Mesothelial cell of epicardium (in vitro differentiated cells): Measurements from ENCODE around the gene GRIP2. TPM values are rescaled to one million over a fixed set of nuclear protein-coding genes. Genes with fewer than 3 reads are reported as not detected.
A peak's percentile ranks its signal among the peaks of the same experiment; 100 is the strongest.

Source experiments
- DNase-seq, 2 experiments: peaks; one replicate each; pipeline ENCODE4 v3.0.0; 2021; ENCODE audit warnings: low spot score in 2 of 2; ENCODE audit not compliant: unreplicated experiment in 2 of 2
- H3K27ac Mint-ChIP-seq: 2 replicates; pipeline ENCODE4 v1.8.0; 2021; ENCODE audit warnings: mixed read lengths
- H3K27me3 Mint-ChIP-seq: 2 replicates; pipeline ENCODE4 v1.8.0; 2021; ENCODE audit warnings: low read depth, mixed read lengths
- H3K36me3 Mint-ChIP-seq: 2 replicates; pipeline ENCODE4 v1.8.0; 2021; ENCODE audit warnings: mixed read lengths
- H3K4me1 Mint-ChIP-seq: 2 replicates; pipeline ENCODE4 v1.8.0; 2021; ENCODE audit warnings: mixed read lengths
- H3K4me3 Mint-ChIP-seq: 2 replicates; pipeline ENCODE4 v1.8.0; 2021; ENCODE audit warnings: mild to moderate bottlenecking, moderate library complexity, mixed read lengths
- H3K9me3 Mint-ChIP-seq: 2 replicates; pipeline ENCODE4 v1.8.0; 2021; ENCODE audit warnings: mixed read lengths
- CTCF ChIP-seq: fragments of 200-600 bp; sonication (generic); IDR thresholded peaks from one replicate; pipeline ENCODE4 v1.5.0; 2021; ENCODE audit warnings: antibody characterized with exemption; ENCODE audit not compliant: unreplicated experiment
- total RNA-seq: library from RNA; stranded (reverse); gene quantifications from 3 replicates; pipeline ENCODE4 v1.2.1, GENCODE V29; 2021

GRIP2 gene
- total RNA-seq, 1 donor from 2014 or later = 1.1 TPM

GRCh38 chr3:14455571-14456317 is 84.4 kb downstream of the GRIP2 start:
- H3K27ac Mint-ChIP-seq = no peak overlapping the region
- no peak for TF ChIP-seq CTCF
- DNase-seq = no peak
- no peaks in the 10 kb centered on the region for H3K27me3 Mint-ChIP-seq
- peaks cover 7% of the 10 kb centered on the region for H3K36me3 Mint-ChIP-seq
- H3K4me1 Mint-ChIP-seq = peaks cover 16% of the 10 kb centered on the region
- no peaks in the 10 kb centered on the region for H3K9me3 Mint-ChIP-seq
- no peak overlapping the region for H3K4me3 Mint-ChIP-seq

- Mint-ChIP-seq H3K27ac (peak overlapping the region; percentile 50), H3K4me3 (no peak overlapping the region), H3K4me1 (peaks cover 16% of the 10 kb centered on the region), H3K27me3 (no peaks in the 10 kb centered on the region), H3K9me3 (no peaks in the 10 kb centered on the region), H3K36me3 (peaks cover 3% of the 10 kb centered on the region)
- DNase-seq = no peak
- no peak for TF ChIP-seq CTCF
These were observed 85.4 kb downstream of the GRIP2 start for GRCh38 chr3:14454639-14455310.

DNA sequence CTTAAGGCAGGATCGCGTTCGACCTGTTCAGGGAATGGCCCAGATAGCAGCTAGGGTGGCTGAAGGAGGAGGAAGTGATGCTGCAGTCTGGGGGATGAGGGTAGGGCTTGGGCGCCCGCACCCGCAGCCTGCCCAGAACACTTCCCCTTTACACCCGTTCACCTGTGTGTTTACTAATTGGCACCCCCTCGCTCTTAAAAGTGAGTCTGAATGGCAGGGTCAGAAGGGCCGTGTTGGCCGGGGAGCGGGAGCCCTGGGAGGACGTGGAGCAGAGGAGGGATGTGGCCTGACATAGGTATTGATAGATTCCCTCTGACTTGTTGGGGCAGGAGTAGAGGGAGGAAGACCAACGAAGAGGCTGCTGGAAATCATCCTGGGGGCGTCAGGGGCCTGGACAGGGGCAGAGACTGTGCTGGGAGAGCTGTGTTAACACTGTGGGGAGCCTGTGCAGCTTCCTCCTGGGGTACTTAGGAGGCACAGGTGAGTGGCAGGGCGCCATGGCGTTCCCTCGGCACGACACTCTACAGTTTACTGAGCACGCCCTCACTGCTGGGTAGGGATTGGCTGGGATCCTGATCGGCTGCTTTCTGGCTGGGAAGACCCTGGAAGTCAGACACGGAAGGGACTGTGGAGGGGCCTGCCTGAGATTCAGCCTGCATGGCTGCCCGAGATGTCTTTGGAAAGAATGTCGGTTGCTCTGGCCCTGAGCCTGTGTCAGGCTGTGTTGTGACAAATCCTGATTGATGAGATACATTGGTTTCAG is 86.1 kb downstream of the GRIP2 start:
- Mint-ChIP-seq H3K9me3 (no peaks in the 10 kb centered on the region), H3K4me1 (peaks cover 16% of the 10 kb centered on the region), H3K4me3 (no peak overlapping the region), H3K27ac (peak overlapping the region; percentile 50), H3K27me3 (no peaks in the 10 kb centered on the region), H3K36me3 (peaks cover 4% of the 10 kb centered on the region)
- DNase-seq = no peak
- TF ChIP-seq CTCF = no peak

DNA sequence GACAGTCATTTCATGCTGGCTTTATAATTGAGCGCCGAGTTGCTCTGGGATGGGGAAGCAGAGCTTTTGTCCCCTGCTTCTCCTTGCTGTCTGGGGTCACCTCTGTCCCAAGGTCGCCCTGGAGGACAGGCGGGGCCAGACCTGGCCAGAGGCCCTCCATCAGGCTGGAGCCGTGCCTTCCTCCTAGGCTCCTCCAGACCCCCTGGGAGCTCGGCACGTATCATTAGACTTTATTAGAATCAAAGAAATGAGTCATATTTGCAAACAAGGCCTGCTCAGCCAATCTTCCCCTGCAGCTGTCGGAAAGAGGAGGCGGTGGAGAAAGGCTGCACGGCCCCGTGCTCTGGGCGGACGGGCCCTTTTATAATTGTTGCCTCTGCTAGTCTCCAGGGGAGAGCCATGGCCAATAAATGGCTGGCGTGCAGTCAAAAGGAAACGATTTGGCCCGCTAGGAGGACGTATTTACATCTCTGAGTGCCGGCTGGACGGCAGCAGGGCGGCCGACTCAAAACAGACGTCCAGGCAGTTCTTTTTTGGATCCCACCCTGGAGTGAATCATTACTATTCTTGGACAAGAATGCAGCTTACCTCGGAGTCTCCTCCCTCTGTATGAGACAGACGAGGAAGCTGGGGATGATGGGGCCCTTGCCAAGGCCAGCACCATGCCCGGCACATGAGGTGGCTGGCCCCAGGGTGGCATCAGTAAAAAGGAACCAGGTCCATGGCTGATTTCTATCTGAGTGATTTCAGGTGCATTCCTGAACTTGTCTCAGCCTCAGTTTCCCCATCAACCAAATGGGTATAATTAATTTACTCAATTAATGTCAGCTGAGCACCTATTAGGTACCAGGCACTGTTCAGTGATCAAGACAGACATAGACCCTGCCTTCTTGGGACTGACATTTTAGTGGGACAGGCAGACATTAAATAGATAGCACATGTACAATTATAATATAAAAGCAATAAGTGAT is 87.1 kb downstream of the GRIP2 start:
- peaks cover 15% of the 10 kb centered on the region for H3K4me1 Mint-ChIP-seq
- H3K4me3 Mint-ChIP-seq = no peak overlapping the region
- no peak for DNase-seq
- no peaks in the 10 kb centered on the region for H3K27me3 Mint-ChIP-seq
- no peak for TF ChIP-seq CTCF
- no peaks in the 10 kb centered on the region for H3K9me3 Mint-ChIP-seq
- peaks cover 14% of the 10 kb centered on the region for H3K36me3 Mint-ChIP-seq
- peak overlapping the region; percentile 30 for H3K27ac Mint-ChIP-seq
